Common myeloid progenitor, CD34-positive (primary cell): ENCODE results near the gene DISP3.

Experiments
- CTCF ChIA-PET: fragments of 350-600 bp; sonication (Branson Sonifier 250); formaldehyde crosslinking; loops from one replicate; lab custom pipeline; 2021; ENCODE audit warnings: antibody characterized with exemption; lab: Charles Lee
- POLR2A ChIA-PET: fragments of 350-600 bp; sonication (Branson Sonifier 250); formaldehyde crosslinking; loops from one replicate; lab custom pipeline; 2021; ENCODE audit warnings: antibody characterized with exemption; lab: Charles Lee
- DNase-seq, 3 donors: peaks; one replicate each; pipeline versions ENCODE4 v3.0.0 to v3.0.0-alpha.2; 2013
- H3K27ac ChIP-seq, 2 experiments: 1 replicate in 1 of 2; 2 replicates in 1 of 2; pipeline ENCODE4 v1.7.0; 2013; ENCODE audit warnings: inconsistent platforms in 2 of 2, low read length in 2 of 2, mild to moderate bottlenecking in 2 of 2, low read depth in 1 of 2, moderate library complexity in 1 of 2; ENCODE audit not compliant: severe bottlenecking in 2 of 2, insufficient read depth in 1 of 2, poor library complexity in 1 of 2
- H3K27me3 ChIP-seq, 5 experiments: replicated peaks in 2 of 5; 1 replicate in 3 of 5; 2 replicates in 2 of 5; pipeline versions ENCODE4 v1.6.1 to v1.7.0; 2013; ENCODE audit warnings: low read length in 4 of 5, mild to moderate bottlenecking in 2 of 5, moderate library complexity in 2 of 5, inconsistent platforms in 1 of 5; ENCODE audit not compliant: insufficient read depth in 5 of 5, control insufficient read depth in 4 of 5
- H3K36me3 ChIP-seq, 4 experiments: 1 replicate in 2 of 4; 2 replicates in 2 of 4; pipeline versions ENCODE4 v1.6.1 to v1.7.0; 2013; ENCODE audit warnings: low read length in 3 of 4, control low read depth in 1 of 4, mild to moderate bottlenecking in 1 of 4; ENCODE audit not compliant: control insufficient read depth in 4 of 4, insufficient read depth in 4 of 4
- H3K4me1 ChIP-seq, 4 experiments: 1 replicate in 3 of 4; 2 replicates in 1 of 4; pipeline versions ENCODE4 v1.6.1 to v1.7.1; 2013; ENCODE audit warnings: low read length in 3 of 4, mild to moderate bottlenecking in 3 of 4, control low read depth in 1 of 4, inconsistent platforms in 1 of 4, moderate library complexity in 1 of 4; ENCODE audit not compliant: control insufficient read depth in 4 of 4, insufficient read depth in 4 of 4; ENCODE audit errors: control extremely low read depth in 1 of 4
- H3K4me3 ChIP-seq, 7 experiments: 1 replicate in 4 of 7; 2 replicates in 3 of 7; pipeline versions ENCODE4 v1.5.1 to v1.7.0; 2013; ENCODE audit warnings: mild to moderate bottlenecking in 7 of 7, low read length in 6 of 7, moderate library complexity in 6 of 7, inconsistent platforms in 2 of 7, low read depth in 2 of 7, control low read depth in 1 of 7; ENCODE audit not compliant: insufficient read depth in 4 of 7, control insufficient read depth in 1 of 7; ENCODE audit errors: extremely low read depth in 1 of 7
- H3K9me3 ChIP-seq, 5 experiments: 1 replicate in 4 of 5; 2 replicates in 1 of 5; pipeline versions ENCODE4 v1.6.1 to v1.7.1; 2013; ENCODE audit warnings: low read length in 4 of 5, mild to moderate bottlenecking in 2 of 5, inconsistent platforms in 1 of 5, low read depth in 1 of 5, moderate library complexity in 1 of 5; ENCODE audit not compliant: control insufficient read depth in 4 of 5, insufficient read depth in 2 of 5; ENCODE audit errors: control extremely low read depth in 1 of 5
- WGBS: methylation state at CpG from one replicate; pipeline ENCODE4 v1.1.5; 2013; ENCODE audit not compliant: insufficient coverage; 5-methylcytosine and 5-hydroxymethylcytosine counted together

The DISP3 gene

GRCh38 chr1:11500881-11501280 lies 21.9 kb downstream of the DISP3 start:
- Histone ChIP-seq H3K36me3 (no peaks in the 10 kb centered on the region), H3K9me3 (peaks cover 4 to 47% (median 32%) of the 10 kb centered on the region in 5 experiments), H3K4me3 (no peak overlapping the region), H3K27me3 (peaks cover 0 to 45% (median 14%) of the 10 kb centered on the region in 5 experiments), H3K27ac (no peak overlapping the region), H3K4me1 (no peaks in the 10 kb centered on the region)
- ChIA-PET POLR2A (no interaction called here), CTCF (no interaction called here)
- WGBS: 90% methylated on average over 5 of the region's 7 CpGs
- no peak for DNase-seq

- Histone ChIP-seq H3K36me3 (no peaks in the 10 kb centered on the region), H3K4me3 (no peak overlapping the region), H3K27me3 (peaks cover 0 to 45% (median 14%) of the 10 kb centered on the region in 5 experiments), H3K27ac (no peak overlapping the region), H3K4me1 (no peaks in the 10 kb centered on the region), H3K9me3 (peaks cover 5 to 47% (median 32%) of the 10 kb centered on the region in 5 experiments)
- WGBS: 38% methylated on average over 47 of the region's 48 CpGs
- POLR2A ChIA-PET: no interaction called here
- CTCF ChIA-PET: no interaction called here
- DNase-seq: peak in 2 of 3 donors; percentile 13 to 16
Observed at GRCh38 chr1:11501491-11501897, 22.5 kb downstream of the DISP3 start.

- Histone ChIP-seq H3K27ac (no peak overlapping the region), H3K36me3 (no peaks in the 10 kb centered on the region), H3K4me3 (no peak overlapping the region), H3K27me3 (peaks cover 0 to 45% (median 14%) of the 10 kb centered on the region in 5 experiments), H3K4me1 (no peaks in the 10 kb centered on the region), H3K9me3 (peaks cover 5 to 51% (median 32%) of the 10 kb centered on the region in 5 experiments)
- CTCF ChIA-PET: no interaction called here
- POLR2A ChIA-PET: no interaction called here
- 80% methylated on average over 19 of the region's 19 CpGs for WGBS
- no peak for DNase-seq
Observed at GRCh38 chr1:11501906-11502485, 23.0 kb downstream of the DISP3 start.

- POLR2A ChIA-PET: no interaction called here
- DNase-seq: no peak
- 94% methylated on average over 5 of the region's 5 CpGs for WGBS
- Histone ChIP-seq H3K36me3 (no peaks in the 10 kb centered on the region), H3K27me3 (peaks cover 0 to 45% (median 14%) of the 10 kb centered on the region in 5 experiments), H3K27ac (no peak overlapping the region), H3K4me3 (no peak overlapping the region), H3K4me1 (no peaks in the 10 kb centered on the region), H3K9me3 (peaks cover 5 to 56% (median 35%) of the 10 kb centered on the region in 5 experiments)
- CTCF ChIA-PET: no interaction called here
Observed at GRCh38 chr1:11502516-11502915, 23.6 kb downstream of the DISP3 start.

GRCh38 chr1:11504599-11504998 lies 25.6 kb downstream of the DISP3 start:
- Histone ChIP-seq H3K36me3 (no peaks in the 10 kb centered on the region), H3K27ac (no peak overlapping the region), H3K4me3 (no peak overlapping the region), H3K27me3 (peaks cover 0 to 32% (median 11%) of the 10 kb centered on the region in 5 experiments), H3K4me1 (no peaks in the 10 kb centered on the region), H3K9me3 (peaks cover 9 to 58% (median 39%) of the 10 kb centered on the region in 5 experiments)
- 95% methylated on average over 3 of the region's 3 CpGs for WGBS
- CTCF ChIA-PET: interaction anchor here (1.8 kb wide), 1 partner anchor 28 kb away, joined by 7 read pairs; no protein-coding TSS in a partner anchor
- POLR2A ChIA-PET: no interaction called here
- DNase-seq: no peak

- Histone ChIP-seq H3K36me3 (no peaks in the 10 kb centered on the region), H3K4me3 (no peak overlapping the region), H3K27me3 (peaks cover 0 to 20% (median 8%) of the 10 kb centered on the region in 5 experiments), H3K9me3 (peaks cover 9 to 57% (median 39%) of the 10 kb centered on the region in 5 experiments), H3K4me1 (no peaks in the 10 kb centered on the region), H3K27ac (no peak overlapping the region)
- peak in 2 of 3 donors; percentile 9 to 19 for DNase-seq
- ChIA-PET POLR2A (no interaction called here), CTCF (interaction anchor here (1.8 kb wide), 1 partner anchor 29 kb away, joined by 7 read pairs; no protein-coding TSS in a partner anchor)
- WGBS: no CpG with 5 or more reads among the region's 2 CpGs
Observed at GRCh38 chr1:11505591-11506538, 26.9 kb downstream of the DISP3 start.
